ENCODE measurements around the gene THAP11.
A peak's percentile ranks its signal among the peaks of the same experiment; 100 is the strongest.

THAP11 gene

GRCh38 chr16:67864594-67864993 is 22.5 kb downstream of the THAP11 start:
- DNase-seq = no peak

GRCh38 chr16:67865318-67865717 is 23.2 kb downstream of the THAP11 start:
- DNase-seq = no peak

GRCh38 chr16:67868290-67868689 is 26.2 kb downstream of the THAP11 start:
- no peak for DNase-seq

- no peak for DNase-seq
Observed at GRCh38 chr16:67869653-67870052, 27.5 kb downstream of the THAP11 start.

GRCh38 chr16:67871256-67871655 is 29.1 kb downstream of the THAP11 start:
- no peak for DNase-seq

- DNase-seq = no peak
Observed at GRCh38 chr16:67872131-67872630, 30.1 kb downstream of the THAP11 start.

- peak; percentile 52 for DNase-seq
Observed at GRCh38 chr16:67872631-67873434, 30.7 kb downstream of the THAP11 start, which contains the start of gene EDC4. Gene EDC4 (plus strand): TSS chr16:67873052. CDS start chr16:67873262, 210 bp downstream.

GRCh38 chr16:67873435-67874370 is 31.6 kb downstream of the THAP11 start:
- no peak for DNase-seq

- no peak for DNase-seq
Observed at GRCh38 chr16:67874372-67874771, 32.3 kb downstream of the THAP11 start.

GRCh38 chr16:67877064-67877463 is 34.9 kb downstream of the THAP11 start:
- no peak for DNase-seq

- no peak for DNase-seq
Observed at GRCh38 chr16:67878232-67878631, 36.1 kb downstream of the THAP11 start.

GRCh38 chr16:67878846-67879245 is 36.7 kb downstream of the THAP11 start:
- DNase-seq = no peak

GRCh38 chr16:67879462-67879861 is 37.3 kb downstream of the THAP11 start:
- no peak for DNase-seq

GRCh38 chr16:67879936-67880335 is 37.8 kb downstream of the THAP11 start:
- DNase-seq = no peak

GRCh38 chr16:67880584-67880983 is 38.5 kb downstream of the THAP11 start:
- DNase-seq = no peak

GRCh38 chr16:67881621-67882161 is 39.6 kb downstream of the THAP11 start:
- DNase-seq = no peak

GRCh38 chr16:67882374-67883145 is 40.4 kb downstream of the THAP11 start:
- DNase-seq = no peak

GRCh38 chr16:67883146-67883871 is 41.2 kb downstream of the THAP11 start:
- DNase-seq = no peak

GRCh38 chr16:67883872-67884261 is 41.7 kb downstream of the THAP11 start:
- DNase-seq = no peak

GRCh38 chr16:67884684-67885083 is 42.6 kb downstream of the THAP11 start, which contains the start of gene NRN1L:
Gene NRN1L (plus strand): TSS chr16:67884885. CDS start chr16:67884904, 19 bp downstream.
- DNase-seq = peak; percentile 88

GRCh38 chr16:67885545-67885944 is 43.4 kb downstream of the THAP11 start:
- no peak for DNase-seq

GRCh38 chr16:67885976-67886375 is 43.9 kb downstream of the THAP11 start:
- no peak for DNase-seq

All from T1000 (cell line).